H1 (cell line): ENCODE results near the gene STX5. TPM values are rescaled to one million over a fixed set of nuclear protein-coding genes. Genes with fewer than 3 reads are reported as not detected.

ENCODE experiments used
- CTCF ChIA-PET: fragments of 300-600 bp; sonication (Branson Sonifier 250); formaldehyde crosslinking; loops from one replicate; lab custom pipeline; 2021; ENCODE audit not compliant: partially characterized antibody; lab: Charles Lee
- POLR2A ChIA-PET: fragments of 300-600 bp; sonication (Branson Sonifier 250); formaldehyde crosslinking; loops from one replicate; lab custom pipeline; 2021; ENCODE audit warnings: inconsistent platforms; ENCODE audit not compliant: partially characterized antibody; lab: Charles Lee
- DNase-seq, 2 experiments: peaks; one replicate each; pipeline versions ENCODE4 v3.0.0 to v3.0.0-alpha.2; 2010 to 2022; ENCODE audit warnings: low spot score in 2 of 2, low read depth in 1 of 2, mixed read lengths in 1 of 2
- FAIRE-seq: peaks from 2 replicates; lab custom pipeline; 2011; peaks lifted over from hg19 to GRCh38; lab: Jason Lieb, UNC
- H2AFZ ChIP-seq: 2 replicates; pipeline ENCODE4 v1.8.1; 2012; ENCODE audit warnings: low read length, inconsistent platforms
- H2AK5ac ChIP-seq: 2 replicates; pipeline ENCODE4 v1.6.1; 2013; ENCODE audit warnings: low read depth, low read length
- H2BK120ac ChIP-seq: replicated peaks from 2 replicates; pipeline ENCODE3; 2013; ENCODE audit warnings: low read depth, low read length, inconsistent platforms
- H2BK12ac ChIP-seq: 2 replicates; pipeline ENCODE4 v1.6.1; 2013; ENCODE audit warnings: low read depth, low read length
- H2BK15ac ChIP-seq: 2 replicates; pipeline ENCODE4 v1.6.1; 2013; ENCODE audit warnings: low read length
- H2BK20ac ChIP-seq: 2 replicates; pipeline ENCODE4 v1.6.1; 2013; ENCODE audit warnings: low read length
- H2BK5ac ChIP-seq: 2 replicates; pipeline ENCODE4 v1.6.1; 2013; ENCODE audit warnings: low read depth, low read length
- H3K14ac ChIP-seq: 2 replicates; pipeline ENCODE4 v1.6.1; 2013; ENCODE audit warnings: inconsistent platforms; ENCODE audit not compliant: insufficient read length
- H3K18ac ChIP-seq: 2 replicates; pipeline ENCODE4 v1.6.1; 2013; ENCODE audit warnings: low read length; ENCODE audit errors: extremely low read depth
- H3K23ac ChIP-seq: 2 replicates; pipeline ENCODE4 v1.6.1; 2013; ENCODE audit warnings: inconsistent platforms; ENCODE audit not compliant: insufficient read length
- H3K23me2 ChIP-seq: 2 replicates; pipeline ENCODE4 v1.6.1; 2013; ENCODE audit warnings: low read depth, low read length
- H3K27ac ChIP-seq: 2 replicates; pipeline ENCODE4 v1.6.1; 2011; ENCODE audit warnings: low read depth, low read length, inconsistent platforms
- H3K27me3 ChIP-seq, 4 experiments: replicated peaks in 1 of 4; 1 replicate in 1 of 4; 2 replicates in 3 of 4; pipeline versions ENCODE4 v1.6.1 to v1.8.1; 2011 to 2013; ENCODE audit warnings: low read length in 3 of 4, mild to moderate bottlenecking in 3 of 4, inconsistent platforms in 2 of 4, mixed read lengths in 2 of 4, moderate library complexity in 1 of 4; ENCODE audit not compliant: control insufficient read depth in 3 of 4, insufficient read depth in 3 of 4; ENCODE audit errors: extremely low read depth in 1 of 4
- H3K36me3 ChIP-seq, 4 experiments: 2 replicates each; pipeline versions ENCODE4 v1.6.1 to v1.8.1; 2011 to 2013; ENCODE audit warnings: mild to moderate bottlenecking in 4 of 4, low read length in 3 of 4, moderate library complexity in 2 of 4, control low read depth in 1 of 4, inconsistent platforms in 1 of 4; ENCODE audit not compliant: insufficient read depth in 4 of 4, control insufficient read depth in 2 of 4
- H3K4ac ChIP-seq: replicated peaks from 2 replicates; pipeline ENCODE3; 2013; ENCODE audit warnings: low read length, low read depth, mixed read lengths, inconsistent platforms; ENCODE audit not compliant: insufficient read length
- H3K4me1 ChIP-seq, 4 experiments: replicated peaks in 1 of 4; 1 replicate in 1 of 4; 2 replicates in 3 of 4; pipeline versions ENCODE4 v1.6.1 to v1.8.1; 2011 to 2013; ENCODE audit warnings: low read length in 3 of 4, inconsistent platforms in 2 of 4, mixed read lengths in 1 of 4; ENCODE audit not compliant: insufficient read depth in 4 of 4, control insufficient read depth in 3 of 4
- H3K4me2 ChIP-seq, 2 experiments: 2 replicates each; pipeline versions ENCODE4 v1.6.1 to v1.8.1; 2011 to 2013; ENCODE audit warnings: low read depth in 2 of 2, low read length in 2 of 2, control low read depth in 1 of 2, inconsistent platforms in 1 of 2, mild to moderate bottlenecking in 1 of 2; ENCODE audit not compliant: insufficient read depth in 1 of 2
- H3K4me3 ChIP-seq, 4 experiments: fragments of 200-600, 300-600 bp in 1 of 4; sonication (generic), shearing (Covaris generic), sonication (Bioruptor Twin) in 1 of 4; 2 replicates each; pipeline versions ENCODE4 v1.5.1 to v1.8.1; 2011 to 2016; ENCODE audit warnings: low read length in 4 of 4, low read depth in 3 of 4, control low read depth in 2 of 4, inconsistent platforms in 2 of 4, mild to moderate bottlenecking in 2 of 4, mixed read lengths in 1 of 4, moderate library complexity in 1 of 4; ENCODE audit not compliant: insufficient read depth in 2 of 4; ENCODE audit errors: extremely low read depth in 1 of 4
- H3K56ac ChIP-seq: replicated peaks from 2 replicates; pipeline ENCODE3; 2013; ENCODE audit warnings: low read depth, mild to moderate bottlenecking, mixed read lengths, low read length, inconsistent platforms; ENCODE audit not compliant: insufficient read length
- H3K79me1 ChIP-seq: 2 replicates; pipeline ENCODE4 v1.6.1; 2013; ENCODE audit warnings: low read depth, low read length, control low read depth
- H3K79me2 ChIP-seq, 2 experiments: 2 replicates each; pipeline versions ENCODE4 v1.6.1 to v1.8.1; 2012 to 2013; ENCODE audit warnings: low read length in 2 of 2, mild to moderate bottlenecking in 2 of 2, inconsistent platforms in 1 of 2; ENCODE audit not compliant: insufficient read depth in 2 of 2, control insufficient read depth in 1 of 2
- H3K9ac ChIP-seq, 4 experiments: replicated peaks in 1 of 4; 1 replicate in 1 of 4; 2 replicates in 3 of 4; pipeline versions ENCODE4 v1.6.1 to v1.8.1; 2011 to 2013; ENCODE audit warnings: low read depth in 3 of 4, low read length in 3 of 4, control low read depth in 2 of 4, mild to moderate bottlenecking in 2 of 4, moderate library complexity in 2 of 4, inconsistent platforms in 1 of 4; ENCODE audit errors: extremely low read depth in 1 of 4
- H3K9me3 ChIP-seq, 2 experiments: 2 replicates each; pipeline versions ENCODE4 v1.6.1 to v1.8.1; 2012 to 2013; ENCODE audit warnings: mild to moderate bottlenecking in 2 of 2, moderate library complexity in 2 of 2, control low read depth in 1 of 2, inconsistent platforms in 1 of 2, low read depth in 1 of 2, low read length in 1 of 2, mixed read lengths in 1 of 2; ENCODE audit not compliant: insufficient read depth in 2 of 2
- H4K20me1 ChIP-seq, 2 experiments: replicated peaks in 1 of 2; 2 replicates each; pipeline versions ENCODE3 to v1.8.1; 2011 to 2013; ENCODE audit warnings: inconsistent platforms in 2 of 2, low read length in 2 of 2, mild to moderate bottlenecking in 1 of 2; ENCODE audit not compliant: insufficient read depth in 2 of 2, control insufficient read depth in 1 of 2
- H4K5ac ChIP-seq: 2 replicates; pipeline ENCODE4 v1.6.1; 2013; ENCODE audit warnings: low read length, low read depth, mixed read lengths, inconsistent platforms; ENCODE audit not compliant: insufficient read length
- H4K8ac ChIP-seq: 2 replicates; pipeline ENCODE4 v1.8.0; 2013; ENCODE audit warnings: mild to moderate bottlenecking, moderate library complexity, low read length, inconsistent platforms; ENCODE audit not compliant: insufficient read depth; ENCODE audit errors: extremely low read depth
- H4K91ac ChIP-seq: replicated peaks from 2 replicates; pipeline ENCODE3; 2013; ENCODE audit warnings: low read length, mixed read lengths, inconsistent platforms; ENCODE audit not compliant: insufficient read length
- CTBP2 ChIP-seq: IDR thresholded peaks from 2 replicates; pipeline ENCODE4 v1.7.0; 2011; ENCODE audit warnings: borderline replicate concordance, mild to moderate bottlenecking, moderate library complexity, mixed read lengths, low read length; ENCODE audit not compliant: insufficient read depth, insufficient read length
- EP300 ChIP-seq, 2 experiments: IDR thresholded peaks; 1 replicate in 1 of 2; 2 replicates in 1 of 2; pipeline ENCODE4 v1.6.1; 2011 to 2012; ENCODE audit warnings: low read depth in 2 of 2, low read length in 2 of 2, mild to moderate bottlenecking in 2 of 2, borderline replicate concordance in 1 of 2, inconsistent platforms in 1 of 2, moderate library complexity in 1 of 2
- GTF2F1 ChIP-seq: IDR thresholded peaks from 2 replicates; pipeline ENCODE4 v1.6.1; 2012; ENCODE audit warnings: low read depth, low read length, improper control_type of control experiment, borderline replicate concordance
- JUND ChIP-seq: IDR thresholded peaks from 2 replicates; pipeline ENCODE4 v1.6.1; 2011; ENCODE audit warnings: mild to moderate bottlenecking, improper control_type of control experiment, low read length
- KDM4A ChIP-seq: IDR thresholded peaks from one replicate; pipeline ENCODE4 v1.7.1; 2012; ENCODE audit warnings: low read depth, mild to moderate bottlenecking, moderate library complexity, low read length, inconsistent platforms; ENCODE audit not compliant: severe bottlenecking
- PHF8 ChIP-seq: fragments of 200-600 bp; sonication (generic); conservative IDR thresholded peaks from 2 replicates; pipeline ENCODE4 v1.7.1; 2012; ENCODE audit warnings: low read depth, mild to moderate bottlenecking, inconsistent platforms, low read length, moderate library complexity
- RAD21 ChIP-seq, 2 experiments: IDR thresholded peaks in 1 of 2; conservative IDR thresholded peaks in 1 of 2; 2 replicates each; pipeline ENCODE4 v1.6.1; 2011; ENCODE audit warnings: low read depth in 2 of 2, low read length in 2 of 2, improper control_type of control experiment in 1 of 2, inconsistent platforms in 1 of 2, mild to moderate bottlenecking in 1 of 2, moderate library complexity in 1 of 2
- SP1 ChIP-seq: IDR thresholded peaks from 2 replicates; pipeline ENCODE4 v1.6.1; 2011; ENCODE audit warnings: low read depth, low read length
- TAF1 ChIP-seq: IDR thresholded peaks from 2 replicates; pipeline ENCODE4 v1.6.1; 2011; ENCODE audit warnings: mild to moderate bottlenecking, low read depth, low read length
- WGBS, 2 experiments: shearing (Covaris generic) in 1 of 2; methylation state at CpG; one replicate each; pipeline versions ENCODE4 v1.1.6 to v1.1.7; 2013 to 2015; ENCODE audit warnings: low lambda C conversion rate in 2 of 2, mixed read lengths in 2 of 2, inconsistent platforms in 1 of 2, low coverage in 1 of 2, missing lambda C conversion rate in 1 of 2; ENCODE audit not compliant: insufficient replicate concordance in 2 of 2, insufficient coverage in 1 of 2, insufficient read length in 1 of 2; ENCODE audit errors: extremely low coverage in 1 of 2, missing lambda C conversion rate in 1 of 2; 5-methylcytosine and 5-hydroxymethylcytosine counted together
- polyA plus RNA-seq, 7 experiments: library from polyadenylated mRNA; depleted of rRNA in 3 of 7; stranded (reverse) in 5 of 7; unstranded in 2 of 7; fragments of >200 nt in 5 of 7; fragments of 200-250 nt in 2 of 7; gene quantifications; 1 replicate in 5 of 7; 2 replicates in 1 of 7; 4 replicates in 1 of 7; pipeline versions ENCODE4 v1.2.1 to v1.2.3, GENCODE V29; 2011 to 2013; ENCODE audit warnings: missing spikeins in 2 of 7, mixed read lengths in 2 of 7
- total RNA-seq: library from RNA; stranded (reverse); fragmentation: NEBNext Ultra II Directional; extraction: Animal tissue kit (Norgen Biotek cat#: 25700); gene quantifications from 2 replicates; pipeline ENCODE4 v1.2.1, GENCODE V29; 2021

Gene STX5
- total and polyA plus RNA-seq, 2 of the 8 experiments (the other 6 are each of a cell fraction or from before 2014, with no cell fraction given) = 24.2 to 28.5 TPM

DNA sequence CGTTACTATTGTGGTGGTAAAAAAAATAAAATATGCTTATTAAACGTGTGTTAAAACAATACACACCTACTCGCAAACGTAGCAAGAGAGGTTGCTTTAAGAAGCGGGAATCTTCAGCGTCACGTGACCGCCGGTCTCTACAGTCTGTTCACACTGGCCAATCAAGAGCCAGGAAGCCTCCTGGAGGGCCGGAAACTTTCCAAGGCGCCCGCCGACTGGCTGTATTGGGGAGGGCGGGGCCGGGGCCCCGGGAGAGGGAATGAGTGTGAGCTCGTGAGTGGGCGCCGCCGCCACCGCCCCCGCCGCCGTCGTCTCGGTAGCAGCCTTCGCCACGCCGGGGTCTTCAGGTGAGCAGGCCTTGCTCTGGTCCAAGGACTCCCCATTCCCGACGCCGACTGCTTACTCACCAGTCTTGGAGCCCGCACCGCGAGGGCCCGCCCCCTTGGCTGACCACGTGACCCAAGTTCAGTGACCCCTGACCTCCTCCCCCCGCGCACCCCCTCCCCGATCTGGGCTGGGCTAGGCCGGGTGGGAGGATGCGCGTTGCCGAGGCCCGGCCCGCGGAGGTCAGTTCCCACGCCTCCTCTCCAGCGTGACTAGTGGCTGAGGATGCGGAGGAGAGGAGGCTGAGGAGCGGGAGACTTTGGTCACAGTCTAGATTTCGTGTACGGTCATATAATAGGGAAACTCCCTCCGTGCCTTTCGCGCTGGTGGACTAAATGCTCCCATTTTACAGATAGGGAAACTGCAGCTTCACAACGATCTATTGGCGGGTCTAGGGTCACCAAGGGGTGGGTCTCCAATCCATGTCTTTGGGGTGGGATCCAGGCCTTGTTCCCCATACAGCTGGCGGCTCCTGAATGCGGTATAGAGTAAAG, 60.5 kb downstream of the STX5 start, which contains the start of gene TAF6L:
Gene TAF6L (plus strand): TSS at position 253 of the 878 bp plus-strand sequence. CDS start 4,388 bp downstream, outside the sequence.
- Histone ChIP-seq H3K56ac (peak within 1 kb of the TSS; percentile 92), H3K4me2 (peak within 1 kb of the TSS; percentile 95 to 97), H2AK5ac (0 out of 2 replicates have a peak within 1 kb of the TSS, but pooled peaks have one; percentile 79), H3K23me2 (peaks cover 3% of the 10 kb centered on the region), H4K20me1 (peaks cover 0 to 2% of the 10 kb centered on the region in 2 experiments), H3K79me1 (peaks cover 6% of the 10 kb centered on the region; the same call in 1 of the 2 replicates), H3K79me2 (peaks cover 0 to 19% of the 10 kb centered on the region in 2 experiments; a peak in 2 of 4 replicates), H3K4ac (peak within 1 kb of the TSS; percentile 40), H3K27ac (peak within 1 kb of the TSS; percentile 72), H3K14ac (no peak within 1 kb of the TSS), H2BK20ac (peak within 1 kb of the TSS; percentile 51; the same call in 1 of the 2 replicates), H4K91ac (peak within 1 kb of the TSS; percentile 99), H4K8ac (peak within 1 kb of the TSS; percentile 97), H3K4me3 (peak within 1 kb of the TSS; percentile 77 to 95 (median 92)), H3K27me3 (no peaks in the 10 kb centered on the region), H3K9me3 (no peaks in the 10 kb centered on the region), H2BK15ac (no peak within 1 kb of the TSS), H2BK120ac (peak within 1 kb of the TSS; percentile 90), H2BK12ac (peak within 1 kb of the TSS; percentile 72; the same call in 1 of the 2 replicates), H4K5ac (peak within 1 kb of the TSS; percentile 100), H3K4me1 (peaks cover 0 to 9% (median 5%) of the 10 kb centered on the region in 4 experiments; a peak in 6 of 7 replicates), H2AFZ (peak within 1 kb of the TSS; percentile 60; the same call in 1 of the 2 replicates), H3K9ac (peak within 1 kb of the TSS; percentile 82 to 89 (median 86)), H2BK5ac (peak within 1 kb of the TSS; percentile 98), H3K36me3 (peaks cover 8 to 24% (median 16%) of the 10 kb centered on the region in 4 experiments), H3K23ac (peak within 1 kb of the TSS; percentile 17), H3K18ac (peak within 1 kb of the TSS; percentile 99)
- WGBS, 2 experiments = 5% methylated on average over 22 of the region's 60 CpGs; no CpG with 5 or more reads in 1 of the 2 experiments
- no peak for FAIRE-seq
- DNase-seq = peak; percentile 75 to 98
- POLR2A ChIA-PET = interaction anchor here (0.6 to 7.8 kb wide), 35 partner anchors 9 to 180 kb away, joined by 3 to 145 read pairs (median 5); partner anchors contain the start of genes BSCL2, C11orf98, CSKMT and GNG3
- CTCF ChIA-PET = interaction anchor here (1.0 to 10.2 kb wide), 12 partner anchors 9 to 170 kb away, joined by 3 to 94 read pairs (median 6); partner anchors contain the start of genes BSCL2, MTA2, POLR2G and TMEM179B
- TF ChIP-seq EP300 (IDR thresholded peaks at IDR 0.05; ENCODE audit: borderline replicate concordance in 1 of 2, low read depth in 2 of 2, low read length in 2 of 2) (no peak), PHF8 (peak; percentile 88), RAD21 (IDR thresholded peaks at IDR 0.05 in 1 of 2, conservative IDR thresholded peaks at IDR 0.05 in 1 of 2; ENCODE audit: low read depth in 2 of 2, low read length in 2 of 2) (no peak), CTBP2 (no peak), KDM4A (peak; percentile 58), JUND (no peak), SP1 (peak; percentile 60), GTF2F1 (0 out of 2 replicates have a peak, but pooled peaks have one; percentile 11), TAF1 (peak; percentile 82)
